ENCODE results near the gene ALG6.

Gene ALG6

DNA sequence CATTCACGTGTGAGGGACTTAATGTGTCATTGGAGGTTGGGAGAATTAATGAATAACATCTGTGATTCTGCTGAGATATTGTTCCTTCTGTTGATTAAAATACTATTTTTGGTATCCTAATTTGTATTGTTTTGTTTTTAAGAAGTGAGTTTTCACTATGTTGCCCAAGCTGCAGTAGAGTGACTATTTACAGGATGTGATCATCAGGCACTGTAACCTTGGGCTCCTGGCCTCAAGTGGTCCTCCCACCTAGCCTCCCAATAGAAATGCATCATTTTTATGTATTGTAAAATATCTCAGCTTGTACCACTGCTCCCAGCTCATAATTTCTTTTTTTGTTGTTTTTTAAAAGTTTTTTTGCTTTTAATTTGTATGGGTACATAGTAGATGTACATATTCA is 14.3 kb downstream of the ALG6 start:
- Histone ChIP-seq H3K27me3 (ENCODE audit: control insufficient read depth, insufficient read depth, low read length) (no peaks in the 10 kb centered on the region), H3K9ac (no peak overlapping the region), H3K9me3 (ENCODE audit: control insufficient read depth, low read length) (no peaks in the 10 kb centered on the region), H3K4me3 (ENCODE audit: low read depth, low read length) (no peak overlapping the region), H2AFZ (no peak overlapping the region), H3K27ac (no peak overlapping the region), H3K4me2 (ENCODE audit: low read length) (no peak overlapping the region), H3K36me3 (ENCODE audit: control insufficient read depth, insufficient read depth, low read length) (no peaks in the 10 kb centered on the region), H3K4me1 (no peaks in the 10 kb centered on the region), H3K79me2 (no peaks in the 10 kb centered on the region)
- TF ChIP-seq, protein P1, sequence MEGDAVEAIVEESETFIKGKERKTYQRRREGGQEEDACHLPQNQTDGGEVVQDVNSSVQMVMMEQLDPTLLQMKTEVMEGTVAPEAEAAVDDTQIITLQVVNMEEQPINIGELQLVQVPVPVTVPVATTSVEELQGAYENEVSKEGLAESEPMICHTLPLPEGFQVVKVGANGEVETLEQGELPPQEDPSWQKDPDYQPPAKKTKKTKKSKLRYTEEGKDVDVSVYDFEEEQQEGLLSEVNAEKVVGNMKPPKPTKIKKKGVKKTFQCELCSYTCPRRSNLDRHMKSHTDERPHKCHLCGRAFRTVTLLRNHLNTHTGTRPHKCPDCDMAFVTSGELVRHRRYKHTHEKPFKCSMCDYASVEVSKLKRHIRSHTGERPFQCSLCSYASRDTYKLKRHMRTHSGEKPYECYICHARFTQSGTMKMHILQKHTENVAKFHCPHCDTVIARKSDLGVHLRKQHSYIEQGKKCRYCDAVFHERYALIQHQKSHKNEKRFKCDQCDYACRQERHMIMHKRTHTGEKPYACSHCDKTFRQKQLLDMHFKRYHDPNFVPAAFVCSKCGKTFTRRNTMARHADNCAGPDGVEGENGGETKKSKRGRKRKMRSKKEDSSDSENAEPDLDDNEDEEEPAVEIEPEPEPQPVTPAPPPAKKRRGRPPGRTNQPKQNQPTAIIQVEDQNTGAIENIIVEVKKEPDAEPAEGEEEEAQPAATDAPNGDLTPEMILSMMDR (IDR thresholded peaks at IDR 0.05), result no peak

DNA sequence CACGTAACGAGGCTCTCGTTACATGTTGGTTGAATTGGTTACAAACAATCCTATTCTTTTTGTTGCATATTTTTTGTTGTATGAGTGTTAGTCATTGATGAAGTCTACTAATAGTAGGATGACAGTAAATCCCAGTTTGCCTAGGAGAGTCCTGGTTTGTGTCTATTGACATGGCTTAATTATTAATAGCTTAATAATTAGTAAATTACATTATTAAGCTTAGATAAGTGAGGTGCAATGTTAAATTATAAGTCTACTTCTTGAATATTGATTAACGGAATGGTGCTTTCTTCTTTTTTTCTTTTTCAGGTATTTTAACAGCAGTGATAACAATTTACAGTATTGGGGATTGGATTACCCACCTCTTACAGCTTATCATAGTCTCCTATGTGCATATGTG is 34.5 kb downstream of the ALG6 start:
- Histone ChIP-seq H3K27ac (no peak overlapping the region), H2AFZ (no peak overlapping the region), H3K4me3 (ENCODE audit: low read depth, low read length) (no peak overlapping the region), H3K36me3 (ENCODE audit: control insufficient read depth, insufficient read depth, low read length) (no peaks in the 10 kb centered on the region), H3K27me3 (ENCODE audit: control insufficient read depth, insufficient read depth, low read length) (no peaks in the 10 kb centered on the region), H3K4me1 (no peaks in the 10 kb centered on the region), H3K9me3 (ENCODE audit: control insufficient read depth, low read length) (no peaks in the 10 kb centered on the region), H3K4me2 (ENCODE audit: low read length) (no peak overlapping the region), H3K79me2 (no peaks in the 10 kb centered on the region), H3K9ac (no peak overlapping the region)
- TF ChIP-seq, protein P1 (IDR thresholded peaks at IDR 0.05), result no peak

DNA sequence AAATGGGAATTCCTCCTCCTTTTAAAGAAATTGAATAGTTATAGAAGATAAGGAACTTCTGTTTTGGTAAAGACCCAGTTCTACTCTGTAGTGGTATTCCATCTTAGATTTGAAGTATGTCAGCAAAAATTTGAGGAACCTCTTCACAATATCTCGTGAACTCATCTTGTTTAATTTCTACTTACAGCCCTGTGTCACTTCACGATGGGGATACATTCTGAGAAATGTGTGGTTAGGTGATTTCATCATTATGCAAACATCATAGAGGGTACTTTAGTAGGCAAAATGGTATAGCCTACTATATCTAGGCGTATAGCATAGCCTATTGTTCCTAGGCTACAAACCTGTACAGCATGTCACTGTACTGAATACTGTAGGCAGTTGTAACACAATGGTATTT is 36.0 kb downstream of the ALG6 start:
- Histone ChIP-seq H3K27ac (no peak overlapping the region), H3K4me3 (ENCODE audit: low read depth, low read length) (no peak overlapping the region), H3K4me1 (no peaks in the 10 kb centered on the region), H3K79me2 (no peaks in the 10 kb centered on the region), H3K9me3 (ENCODE audit: control insufficient read depth, low read length) (no peaks in the 10 kb centered on the region), H3K27me3 (ENCODE audit: control insufficient read depth, insufficient read depth, low read length) (no peaks in the 10 kb centered on the region), H3K36me3 (ENCODE audit: control insufficient read depth, insufficient read depth, low read length) (no peaks in the 10 kb centered on the region), H3K4me2 (ENCODE audit: low read length) (no peak overlapping the region), H3K9ac (no peak overlapping the region), H2AFZ (no peak overlapping the region)
- TF ChIP-seq, protein P1 (IDR thresholded peaks at IDR 0.05), result no peak

DNA sequence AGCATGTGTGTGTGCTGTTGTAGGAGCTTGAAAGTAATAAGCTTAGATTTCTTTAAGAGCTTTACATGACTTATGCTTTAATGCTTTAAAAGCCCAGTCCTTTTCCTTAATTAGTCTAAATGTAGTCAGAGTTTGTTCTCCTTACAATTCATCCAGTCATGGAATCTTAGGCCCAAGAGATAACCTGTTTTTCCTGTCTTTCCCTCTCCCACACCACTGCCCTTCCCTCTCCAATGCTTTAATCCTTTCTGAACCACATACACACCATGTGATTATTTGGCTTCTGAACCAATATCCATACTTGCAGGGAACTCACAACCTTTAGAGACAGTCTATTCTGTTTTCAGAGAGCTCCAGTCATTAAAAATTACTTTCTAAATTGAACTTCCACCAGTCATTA is 37.6 kb downstream of the ALG6 start:
- Histone ChIP-seq H3K4me1 (no peaks in the 10 kb centered on the region), H3K27ac (no peak overlapping the region)

DNA sequence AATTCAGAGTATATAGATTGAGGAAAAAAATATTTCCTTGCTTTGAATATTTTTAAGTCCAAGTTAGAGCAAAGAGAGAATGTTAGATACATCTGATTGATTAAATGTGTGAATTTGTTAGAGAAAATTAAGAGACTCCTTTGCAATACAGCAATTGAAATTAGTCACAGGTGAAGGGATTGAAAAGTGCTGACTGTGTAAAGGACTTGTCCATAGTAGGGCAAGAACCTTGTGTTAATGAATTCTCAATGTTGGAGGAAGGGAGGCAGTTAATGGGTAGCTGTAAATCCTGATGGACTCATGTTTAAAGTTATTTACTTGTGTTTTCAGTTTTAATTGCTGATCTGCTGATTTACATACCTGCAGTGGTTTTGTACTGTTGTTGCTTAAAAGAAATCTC is 38.6 kb downstream of the ALG6 start:
- Histone ChIP-seq H3K79me2 (no peaks in the 10 kb centered on the region), H3K9me3 (ENCODE audit: control insufficient read depth, low read length) (no peaks in the 10 kb centered on the region), H3K4me3 (ENCODE audit: low read depth, low read length) (no peak overlapping the region), H3K4me2 (ENCODE audit: low read length) (no peak overlapping the region), H3K4me1 (no peaks in the 10 kb centered on the region), H3K27ac (no peak overlapping the region), H3K9ac (no peak overlapping the region), H3K27me3 (ENCODE audit: control insufficient read depth, insufficient read depth, low read length) (no peaks in the 10 kb centered on the region), H2AFZ (no peak overlapping the region), H3K36me3 (ENCODE audit: control insufficient read depth, insufficient read depth, low read length) (no peaks in the 10 kb centered on the region)
- TF ChIP-seq, protein P1 (IDR thresholded peaks at IDR 0.05), result no peak

More for the DNA sequence above, 37.6 kb downstream of the ALG6 start:
- Histone ChIP-seq H3K4me2 (ENCODE audit: low read length) (no peak overlapping the region), H3K36me3 (ENCODE audit: control insufficient read depth, insufficient read depth, low read length) (no peaks in the 10 kb centered on the region), H3K79me2 (no peaks in the 10 kb centered on the region), H3K27me3 (ENCODE audit: control insufficient read depth, insufficient read depth, low read length) (no peaks in the 10 kb centered on the region), H3K9ac (no peak overlapping the region), H2AFZ (no peak overlapping the region), H3K9me3 (ENCODE audit: control insufficient read depth, low read length) (no peaks in the 10 kb centered on the region), H3K4me3 (ENCODE audit: low read depth, low read length) (no peak overlapping the region)
- TF ChIP-seq, protein P1 (IDR thresholded peaks at IDR 0.05), result no peak
